Measurements from ENCODE around the gene ROR2. TPM values are rescaled to one million over a fixed set of nuclear protein-coding genes. Genes with fewer than 3 reads are reported as not detected.

The ROR2 gene
- total RNA-seq, 1 experiment from 2014 or later, result 2.7 TPM

DNA sequence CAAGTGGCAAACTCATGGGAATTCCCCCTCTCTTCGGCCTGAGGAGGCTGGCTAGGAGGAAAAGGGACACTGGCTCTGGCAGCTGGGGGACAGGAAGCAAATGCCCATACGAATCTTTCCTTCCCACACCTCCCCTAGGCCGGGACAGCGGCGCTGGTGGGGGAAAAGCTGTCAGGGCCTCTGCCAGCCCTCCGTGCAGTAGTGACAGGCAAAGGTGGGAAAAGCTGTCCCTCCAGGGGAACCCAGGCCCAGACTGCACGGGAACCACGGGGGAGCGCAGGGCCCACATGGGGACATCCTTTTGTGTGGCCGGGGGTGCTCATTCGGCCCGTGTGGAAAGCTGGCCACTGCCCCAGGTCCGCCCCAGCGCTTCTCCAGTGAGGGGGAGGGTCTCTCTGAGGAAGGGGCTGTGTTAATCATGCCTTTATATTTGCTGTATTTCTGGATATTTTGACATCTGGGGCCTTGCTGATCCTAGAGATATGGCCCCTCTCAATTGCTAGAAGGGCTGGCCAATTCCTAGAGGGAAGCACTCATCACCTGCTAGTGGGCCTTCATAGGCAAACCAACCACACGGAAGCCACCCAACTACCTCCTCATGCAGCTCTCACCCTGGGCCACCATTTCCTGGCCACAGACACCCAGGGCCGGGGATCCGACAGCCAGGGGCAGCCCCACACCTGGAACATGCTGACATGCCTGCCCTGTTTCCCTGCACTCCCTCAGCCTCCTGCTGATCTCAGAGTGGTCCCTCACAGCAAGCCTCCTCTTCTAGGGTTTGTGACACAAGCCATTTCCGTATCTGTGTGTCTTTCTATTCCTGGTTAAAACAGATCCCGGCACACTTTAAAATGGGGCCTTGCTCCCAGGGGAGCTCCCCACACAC, 138.8 kb downstream of the ROR2 start:
- Mint-ChIP-seq H3K4me1 (peaks cover 0 to 4% of the 10 kb centered on the region in 2 experiments; a peak in 1 of 4 replicates), H3K36me3 (ENCODE audit: insufficient read depth in 1 of 3, low read depth in 3 of 3) (no peaks in the 10 kb centered on the region), H3K27ac (peak overlapping the region in 1 of 3 experiments; percentile 22; a peak in 2 of 7 replicates), H3K4me3 (no peak overlapping the region), H3K9me3 (no peaks in the 10 kb centered on the region), H3K27me3 (ENCODE audit: low read depth) (no peaks in the 10 kb centered on the region; the same call in none of the 2 replicates)
- H3K23ac ChIP-seq (ENCODE audit: insufficient read length, low read depth, low read length), result no peak overlapping the region
- H3K23me2 ChIP-seq (ENCODE audit: insufficient read length, low read depth, low read length, poor library complexity, severe bottlenecking), result no peaks in the 10 kb centered on the region
- no peak overlapping the region for H2BK5ac ChIP-seq (ENCODE audit: insufficient read length, low read length)
- peak overlapping the region; percentile 74; the same call in 1 of the 2 replicates for H3K14ac ChIP-seq (ENCODE audit: insufficient read depth, low read length)
- no peaks in the 10 kb centered on the region for H3K4me1 ChIP-seq (ENCODE audit: insufficient read depth, low read length)
- no peak overlapping the region for H4K8ac ChIP-seq (replicated peaks; ENCODE audit: insufficient read length, low read depth, low read length)
- H3K56ac ChIP-seq (ENCODE audit: insufficient read length, low read depth, low read length), result no peak overlapping the region
- no peak overlapping the region for H2BK15ac ChIP-seq (ENCODE audit: low read depth, low read length)
- DNase-seq, result no peak
- no peak overlapping the region for H3K27ac ChIP-seq (ENCODE audit: insufficient read length, low read depth, low read length)
- no peak overlapping the region for H3K9ac ChIP-seq (ENCODE audit: extremely low read depth, insufficient read length, low read length)
- no CpG with 5 or more reads among the region's 19 CpGs for WGBS (ENCODE audit: extremely low coverage, insufficient read length, low lambda C conversion rate)
- no peak overlapping the region for H3T11ph ChIP-seq (ENCODE audit: low read length)
- no peak overlapping the region for H3K4me2 ChIP-seq (ENCODE audit: insufficient read depth, insufficient read length, low read length)
- no peaks in the 10 kb centered on the region for H3K79me2 ChIP-seq (ENCODE audit: insufficient read depth, low read length)
- no peak overlapping the region for H2BK12ac ChIP-seq (ENCODE audit: insufficient read length, low read depth, low read length)
- no peak overlapping the region for H4K91ac ChIP-seq (ENCODE audit: insufficient read length, low read depth, low read length)
- TF ChIP-seq, protein P1, sequence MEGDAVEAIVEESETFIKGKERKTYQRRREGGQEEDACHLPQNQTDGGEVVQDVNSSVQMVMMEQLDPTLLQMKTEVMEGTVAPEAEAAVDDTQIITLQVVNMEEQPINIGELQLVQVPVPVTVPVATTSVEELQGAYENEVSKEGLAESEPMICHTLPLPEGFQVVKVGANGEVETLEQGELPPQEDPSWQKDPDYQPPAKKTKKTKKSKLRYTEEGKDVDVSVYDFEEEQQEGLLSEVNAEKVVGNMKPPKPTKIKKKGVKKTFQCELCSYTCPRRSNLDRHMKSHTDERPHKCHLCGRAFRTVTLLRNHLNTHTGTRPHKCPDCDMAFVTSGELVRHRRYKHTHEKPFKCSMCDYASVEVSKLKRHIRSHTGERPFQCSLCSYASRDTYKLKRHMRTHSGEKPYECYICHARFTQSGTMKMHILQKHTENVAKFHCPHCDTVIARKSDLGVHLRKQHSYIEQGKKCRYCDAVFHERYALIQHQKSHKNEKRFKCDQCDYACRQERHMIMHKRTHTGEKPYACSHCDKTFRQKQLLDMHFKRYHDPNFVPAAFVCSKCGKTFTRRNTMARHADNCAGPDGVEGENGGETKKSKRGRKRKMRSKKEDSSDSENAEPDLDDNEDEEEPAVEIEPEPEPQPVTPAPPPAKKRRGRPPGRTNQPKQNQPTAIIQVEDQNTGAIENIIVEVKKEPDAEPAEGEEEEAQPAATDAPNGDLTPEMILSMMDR (conservative IDR thresholded peaks at IDR 0.05), result no peak
- H3K9me3 ChIP-seq (ENCODE audit: control insufficient read depth, low read depth, low read length), result no peaks in the 10 kb centered on the region
- no peak overlapping the region for H3K4ac ChIP-seq (ENCODE audit: low read depth, low read length)
- H3K18ac ChIP-seq (ENCODE audit: insufficient read length, low read depth, low read length), result no peak overlapping the region
- no peaks in the 10 kb centered on the region for H3K27me3 ChIP-seq (ENCODE audit: insufficient read depth, low read length)
- H3K79me1 ChIP-seq (ENCODE audit: insufficient read depth, low read depth, low read length, poor library complexity, severe bottlenecking), result no peaks in the 10 kb centered on the region
- H2BK20ac ChIP-seq (ENCODE audit: low read depth, low read length, poor library complexity, severe bottlenecking), result no peak overlapping the region
- no peak overlapping the region for H4K5ac ChIP-seq (ENCODE audit: insufficient read length, low read depth, low read length)
- no peaks in the 10 kb centered on the region for H4K20me1 ChIP-seq (ENCODE audit: control insufficient read depth, insufficient read depth, insufficient read length)
- no peak overlapping the region for H2BK120ac ChIP-seq (ENCODE audit: low read depth, low read length, poor library complexity, severe bottlenecking)
- H2AFZ ChIP-seq (ENCODE audit: low read length), result no peak overlapping the region
- H2AK5ac ChIP-seq (ENCODE audit: insufficient read length, low read length), result no peak overlapping the region
